ENCODE results near the gene TOM1L2.
"Not testable (repeated sequence)": the region's sequence is repeated elsewhere in the genome, so short reads cannot be mapped to it uniquely, and the experiment has no call there.

TOM1L2 gene

GRCh38 chr17:17814162-17815061, 157.8 kb downstream of the TOM1L2 start:
- no peak for DNase-seq

DNA sequence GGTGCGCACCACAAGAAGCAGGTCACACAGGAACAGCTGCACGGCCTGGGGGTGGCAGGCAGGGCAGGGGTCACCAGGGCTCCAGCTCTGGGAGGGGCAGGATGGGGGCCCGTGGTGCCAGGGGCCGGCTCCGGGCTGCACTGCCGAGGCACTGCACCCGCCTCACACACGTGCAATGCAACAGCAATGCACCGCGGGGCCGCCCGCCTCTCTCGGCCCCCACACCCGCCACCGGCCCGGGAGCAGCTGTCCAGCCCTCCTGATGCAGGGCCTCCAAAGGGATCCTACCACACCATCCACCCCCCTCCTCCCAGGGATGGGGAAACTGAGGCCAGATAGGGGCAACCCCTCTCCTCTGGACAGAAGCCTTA, 158.5 kb downstream of the TOM1L2 start:
- DNase-seq: no peak

- DNase-seq: no peak
These were observed 159.0 kb downstream of the TOM1L2 start for GRCh38 chr17:17813055-17813724.

- peak; percentile 61 for DNase-seq
These were observed 159.8 kb downstream of the TOM1L2 start for GRCh38 chr17:17812211-17813054.

DNA sequence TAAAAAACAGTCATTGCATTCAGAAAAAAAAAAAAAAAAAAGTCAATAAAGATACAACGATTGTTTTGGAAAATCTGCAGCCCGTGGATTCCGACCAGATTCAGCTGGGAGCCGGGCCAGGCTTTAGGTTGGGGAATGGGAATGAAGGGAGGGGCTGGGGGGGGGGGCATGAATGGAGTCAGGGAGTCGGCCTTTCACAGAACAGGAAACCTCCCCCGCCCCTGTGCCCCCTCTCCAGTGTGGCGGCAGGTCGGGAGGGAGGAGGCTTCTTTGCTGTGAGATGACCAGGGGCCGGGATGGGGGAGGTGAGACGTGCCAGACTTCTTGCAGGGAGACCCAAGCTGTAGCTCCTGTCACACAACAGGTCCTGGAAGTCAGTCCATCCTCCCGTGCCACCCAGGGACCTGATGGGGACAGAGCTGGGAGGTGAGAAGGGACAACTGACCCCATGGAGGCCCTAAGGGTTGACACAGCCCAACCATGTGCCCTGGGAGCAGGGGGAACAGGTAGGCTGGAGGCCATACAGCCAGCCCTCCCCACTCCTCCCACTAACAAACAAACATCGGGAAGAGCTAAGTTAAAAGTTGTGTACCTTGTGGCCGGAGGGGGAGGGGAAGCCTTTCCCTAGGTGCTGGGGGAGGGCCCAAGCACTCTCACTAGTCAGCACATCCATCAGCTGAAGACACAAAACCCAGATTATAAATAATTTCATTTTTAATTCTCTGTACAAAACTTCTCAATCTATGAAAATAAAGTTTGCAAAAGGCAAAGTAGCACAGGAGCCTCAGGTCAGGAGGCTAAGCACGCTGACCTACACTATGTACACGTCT, 160.6 kb downstream of the TOM1L2 start:
- DNase-seq: no peak

GRCh38 chr17:17810895-17811248, 161.3 kb downstream of the TOM1L2 start:
- DNase-seq: no peak

DNA sequence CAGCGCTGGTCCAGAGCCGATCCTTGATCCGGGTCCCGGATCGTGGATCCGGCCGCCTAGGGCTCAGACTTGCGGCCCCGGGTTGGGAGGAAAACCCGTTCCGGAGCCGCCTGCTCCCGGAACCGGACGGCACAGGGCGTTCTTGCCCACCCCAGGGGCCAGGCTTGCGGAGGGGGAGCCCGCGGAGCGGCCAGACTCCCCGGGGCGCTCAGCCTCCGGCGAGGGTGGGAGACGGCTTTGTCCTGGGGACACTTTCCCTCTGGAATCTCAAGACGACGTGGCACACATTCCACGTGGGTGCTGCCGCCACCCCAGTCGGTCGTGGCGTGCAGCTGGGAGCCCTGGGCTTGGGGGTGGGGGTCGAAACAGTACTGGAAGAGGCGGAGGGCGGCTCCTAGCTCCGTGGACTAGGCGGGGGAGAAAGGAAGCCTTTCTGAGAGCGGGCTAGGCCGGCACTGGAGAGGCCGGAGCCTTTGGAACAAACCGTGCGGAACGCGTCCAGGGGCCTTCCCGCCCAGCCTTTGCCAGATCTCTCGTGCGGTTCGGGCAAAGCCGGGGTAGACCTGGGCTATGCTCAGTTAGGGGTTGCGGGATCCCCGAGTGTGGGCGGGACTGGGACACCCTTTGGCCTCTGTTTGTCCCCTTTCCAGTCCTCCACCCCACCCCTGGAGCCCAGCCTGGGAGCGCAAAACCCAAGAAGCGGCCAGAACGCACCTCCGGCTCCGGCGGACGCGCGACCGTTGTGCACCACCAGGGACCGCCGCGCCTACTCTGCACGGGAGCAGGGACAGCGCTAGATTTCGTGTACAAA, 161.9 kb downstream of the TOM1L2 start:
- DNase-seq: no peak

DNA sequence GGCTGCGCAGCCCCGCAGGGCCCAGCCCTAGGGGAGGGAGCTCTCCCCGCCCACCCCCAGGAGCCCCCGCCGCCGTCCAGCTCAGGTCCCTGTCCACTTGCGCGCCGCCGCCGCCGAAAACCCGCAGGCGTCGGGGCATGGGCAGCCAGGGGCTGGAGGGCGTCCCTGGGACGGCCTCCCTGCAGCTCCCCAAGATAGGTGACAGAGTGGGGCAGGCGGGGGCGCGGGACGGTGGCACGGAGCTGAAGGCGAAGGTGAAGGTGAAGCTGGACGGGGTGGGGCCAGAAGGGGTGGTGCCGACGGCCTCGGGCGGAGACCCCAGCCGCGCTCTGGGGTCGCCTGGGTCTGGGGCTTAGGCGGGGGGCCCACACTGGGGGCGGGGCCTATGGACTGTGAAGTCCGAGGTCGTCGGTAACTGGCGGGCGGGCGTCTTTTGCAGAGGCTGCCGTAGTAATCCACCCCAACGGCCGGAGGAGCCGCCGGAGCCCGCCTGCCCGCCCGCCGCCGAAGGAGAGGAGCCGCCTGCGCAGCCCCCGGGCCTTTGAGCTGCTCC, 162.6 kb downstream of the TOM1L2 start:
- no peak for DNase-seq

DNA sequence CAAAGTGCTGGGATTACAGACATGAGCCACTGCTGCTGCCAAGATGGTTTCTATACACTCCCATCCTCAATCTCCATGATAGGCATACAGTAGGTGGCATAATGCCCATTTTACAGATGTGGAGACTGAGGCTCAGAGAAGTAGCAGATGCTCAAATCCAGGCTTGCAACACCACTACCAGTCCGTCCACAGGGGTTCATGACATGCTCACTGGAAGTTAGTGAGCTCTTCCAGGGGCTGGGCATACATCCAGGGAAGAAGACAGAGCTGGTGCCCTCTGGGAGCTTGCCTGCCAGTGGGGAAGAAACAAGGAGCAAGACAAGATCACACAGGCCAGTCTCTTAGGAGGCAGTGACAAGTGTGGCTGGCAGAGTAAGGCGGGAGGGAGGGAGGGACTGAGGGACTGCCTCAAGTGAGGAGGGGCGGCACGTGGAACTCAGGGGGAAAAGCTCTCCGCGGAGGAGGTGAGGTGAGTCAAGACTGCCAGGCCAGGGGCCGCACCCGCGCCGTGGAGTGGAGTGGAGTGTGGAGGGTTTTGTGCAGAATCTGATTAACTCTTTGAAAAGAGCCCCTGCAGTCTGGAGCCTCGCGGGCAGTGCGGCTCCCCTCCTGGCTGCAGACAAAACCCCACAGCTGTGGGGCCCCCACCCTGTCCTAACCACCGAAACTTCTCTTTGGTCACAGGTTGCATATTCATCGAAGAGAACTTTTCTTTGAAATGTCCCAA, 163.3 kb downstream of the TOM1L2 start:
- no peak for DNase-seq

DNA sequence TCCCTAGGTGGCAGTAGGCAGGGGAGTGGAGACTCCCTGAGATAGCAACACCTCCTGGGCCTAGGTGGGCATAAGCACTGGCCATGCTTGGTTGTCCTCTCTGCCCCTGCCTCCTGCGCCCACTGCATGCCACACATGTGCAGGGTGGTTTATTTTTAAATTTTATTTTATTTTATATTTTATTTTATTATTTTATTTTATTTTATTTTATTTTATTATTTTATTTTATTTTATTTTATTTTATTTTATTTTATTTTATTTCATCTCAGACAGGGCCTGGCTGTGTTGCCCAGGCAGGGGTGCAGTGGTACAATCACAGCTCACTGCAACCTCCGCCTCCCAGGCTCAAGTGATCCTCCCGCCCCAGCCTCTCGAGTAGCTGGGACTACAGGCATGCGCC, 164.0 kb downstream of the TOM1L2 start:
- DNase-seq: not testable (repeated sequence)

- DNase-seq: no peak
These were observed 164.8 kb downstream of the TOM1L2 start for GRCh38 chr17:17807440-17807839.

DNA sequence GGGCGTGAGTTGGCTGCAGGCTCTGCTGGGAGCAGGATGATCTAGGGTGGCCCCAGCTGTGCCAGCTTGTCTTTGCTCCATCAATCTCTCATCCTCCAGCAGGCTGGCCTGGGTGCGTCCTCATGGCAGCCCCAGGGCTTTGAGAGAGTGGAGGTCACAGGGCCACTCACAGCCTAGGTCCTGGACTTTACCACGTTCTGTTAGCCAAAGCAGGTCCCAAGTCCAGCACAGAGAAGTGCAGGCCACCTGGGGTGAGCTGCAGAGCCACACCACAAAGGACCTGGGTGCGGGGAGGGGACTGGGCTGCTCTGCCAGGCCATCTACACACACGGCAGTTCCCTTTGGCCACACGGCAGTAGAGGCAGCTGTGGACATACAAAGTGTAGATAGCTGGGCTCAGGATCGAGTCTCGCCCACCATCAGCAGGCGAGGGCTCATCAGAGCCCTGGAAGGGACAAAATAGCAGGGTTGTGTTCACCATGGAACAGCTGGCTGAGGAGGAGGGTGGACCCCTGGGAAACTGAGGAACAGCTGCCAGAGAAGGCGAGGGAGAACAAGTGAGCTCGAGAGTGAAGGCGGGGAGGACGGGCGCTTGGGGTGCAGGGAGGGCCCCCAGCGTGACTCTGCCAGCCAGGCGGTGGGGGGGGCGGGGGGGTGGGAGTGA, 165.5 kb downstream of the TOM1L2 start:
- no peak for DNase-seq

- DNase-seq: no peak
These were observed 166.2 kb downstream of the TOM1L2 start for GRCh38 chr17:17806035-17806434.

DNA sequence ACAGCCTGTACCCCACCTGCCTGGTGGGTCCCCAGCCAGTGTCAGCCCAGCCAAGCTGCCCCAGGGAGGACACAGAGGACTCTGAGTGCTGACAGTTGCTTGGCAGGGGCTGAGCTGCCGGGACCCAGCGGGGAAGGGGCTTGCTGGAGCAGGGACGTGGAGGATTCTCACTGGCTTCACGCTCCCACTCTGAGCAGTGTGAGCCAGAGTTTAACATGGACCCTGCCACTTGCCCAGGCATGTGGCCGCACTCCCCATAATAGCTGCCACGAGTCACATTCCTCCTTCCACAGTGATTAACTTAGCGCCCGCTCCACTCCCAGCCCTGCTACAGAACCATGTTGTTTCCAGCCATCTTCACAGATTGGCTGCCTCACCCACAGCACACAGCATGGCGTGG, 166.6 kb downstream of the TOM1L2 start:
- no peak for DNase-seq

DNA sequence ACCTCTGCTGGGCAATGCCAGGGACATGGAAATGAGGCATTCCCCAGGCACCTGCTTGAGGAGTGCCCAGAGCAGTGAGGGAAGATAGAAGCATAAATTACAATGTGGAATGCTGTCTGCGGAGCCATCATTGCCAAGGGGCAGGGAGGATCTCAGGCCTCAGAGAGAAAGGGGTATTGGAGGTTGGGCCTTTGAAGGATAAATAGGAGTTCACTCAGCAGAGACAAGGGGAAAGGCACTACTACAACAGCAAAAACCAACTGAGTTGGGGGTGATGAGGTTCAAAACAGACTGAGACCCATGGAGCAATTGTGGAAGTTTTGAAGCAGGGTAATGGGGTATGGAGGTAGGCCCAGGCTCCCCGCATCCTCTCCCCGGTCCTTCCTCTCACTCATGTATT, 168.2 kb downstream of the TOM1L2 start:
- no peak for DNase-seq

DNA sequence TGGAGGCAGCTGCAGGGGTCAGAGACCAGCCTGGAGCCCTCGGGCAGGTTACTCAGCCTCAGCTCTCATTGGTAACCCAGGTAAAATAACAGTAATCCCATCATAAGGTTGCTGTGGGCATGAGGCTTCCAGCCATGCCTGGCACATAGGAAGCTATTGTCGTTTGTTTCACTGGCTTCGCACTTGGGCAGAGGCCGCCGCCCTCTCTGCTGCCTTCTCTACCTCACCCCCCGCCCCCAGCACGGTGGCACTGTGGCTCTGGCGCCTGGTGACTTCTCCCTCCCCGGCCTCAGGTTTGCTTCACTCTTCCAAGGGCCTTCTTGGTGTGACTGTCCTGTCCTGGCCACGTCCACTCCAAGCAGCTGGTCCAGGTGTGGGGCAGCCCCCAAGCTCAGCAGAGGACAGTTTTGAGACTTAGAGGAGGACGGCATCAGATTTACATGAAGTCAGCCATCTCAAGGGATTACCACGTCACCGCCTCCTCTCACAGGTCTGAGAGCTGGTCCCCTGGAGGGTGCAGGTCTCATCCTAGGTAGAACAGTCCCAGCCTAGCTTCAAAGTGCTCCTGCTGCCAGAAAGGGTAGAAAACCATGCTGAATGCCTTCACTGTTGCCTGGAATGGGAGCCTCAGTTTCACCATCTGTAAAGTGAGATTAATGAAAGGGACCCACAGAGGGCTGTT, 170.3 kb downstream of the TOM1L2 start:
- DNase-seq: no peak

DNA sequence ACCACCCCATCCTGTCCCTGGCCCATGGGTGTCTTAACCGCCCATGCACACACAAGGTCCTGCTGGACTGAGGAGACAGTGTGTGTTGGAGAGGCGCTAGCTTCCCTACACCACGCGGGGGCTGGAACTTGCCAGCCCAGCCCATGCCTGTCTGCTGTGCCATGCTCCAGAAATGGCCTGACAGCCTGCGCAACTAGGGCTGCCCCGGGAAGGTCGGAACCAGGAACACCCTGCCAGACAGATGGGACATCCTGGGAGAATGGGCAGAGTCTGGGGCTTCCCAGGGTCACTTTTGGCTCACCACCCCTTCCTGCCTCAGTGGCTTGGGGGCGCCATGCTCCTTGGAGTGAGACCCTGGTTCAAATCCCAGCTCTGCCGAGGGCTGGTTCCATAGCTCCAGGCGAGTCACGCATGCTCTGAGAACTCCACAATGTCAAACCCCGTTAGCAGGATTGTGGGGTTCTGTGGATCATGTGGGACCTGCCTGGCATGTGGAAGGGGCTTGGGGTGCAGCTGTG, 171.6 kb downstream of the TOM1L2 start:
- DNase-seq: no peak

- DNase-seq: no peak
These were observed 173.5 kb downstream of the TOM1L2 start for GRCh38 chr17:17798573-17799255.

Measured in CD4-positive, alpha-beta T cell treated with Interleukin-15 for 1 hour (primary cell).